GM21423 (cell line): Measurements from ENCODE around the gene TTC34.

Source experiments
- ATAC-seq: cut with Tn5 transposase; IDR thresholded peaks from one replicate; pipeline ENCODE4 v1.9.1; 2021; ENCODE audit warnings: mild to moderate bottlenecking, moderate library complexity; ENCODE audit not compliant: unreplicated experiment

The TTC34 gene

GRCh38 chr1:2829846-2830615, 28.5 kb upstream of the TTC34 start:
- ATAC-seq: no peak

- ATAC-seq: no peak
Measured at GRCh38 chr1:2828586-2829250, 27.2 kb upstream of the TTC34 start.

- no peak for ATAC-seq
Measured at GRCh38 chr1:2826736-2827292, 25.3 kb upstream of the TTC34 start.

- ATAC-seq: no peak
Measured at GRCh38 chr1:2826316-2826715, 24.8 kb upstream of the TTC34 start.

- no peak for ATAC-seq
Measured at GRCh38 chr1:2825487-2826189, 24.1 kb upstream of the TTC34 start.

GRCh38 chr1:2824999-2825398, 23.5 kb upstream of the TTC34 start:
- no peak for ATAC-seq

GRCh38 chr1:2823921-2824610, 22.6 kb upstream of the TTC34 start:
- ATAC-seq: no peak

GRCh38 chr1:2822621-2823145, 21.2 kb upstream of the TTC34 start:
- ATAC-seq: no peak

GRCh38 chr1:2821966-2822620, 20.6 kb upstream of the TTC34 start:
- ATAC-seq: no peak

GRCh38 chr1:2821373-2821955, 20.0 kb upstream of the TTC34 start:
- ATAC-seq: no peak

- no peak for ATAC-seq
Measured at GRCh38 chr1:2820731-2821372, 19.4 kb upstream of the TTC34 start.

- no peak for ATAC-seq
Measured at GRCh38 chr1:2819831-2820730, 18.6 kb upstream of the TTC34 start.

- ATAC-seq: no peak
Measured at GRCh38 chr1:2819429-2819828, 17.9 kb upstream of the TTC34 start.

- no peak for ATAC-seq
Measured at GRCh38 chr1:2817784-2818564, 16.5 kb upstream of the TTC34 start.

- ATAC-seq: no peak
Measured at GRCh38 chr1:2816786-2817185, 15.3 kb upstream of the TTC34 start.

GRCh38 chr1:2815551-2815950, 14.1 kb upstream of the TTC34 start:
- ATAC-seq: no peak

- ATAC-seq: no peak
Measured at GRCh38 chr1:2814511-2815075, 13.1 kb upstream of the TTC34 start.
